Osteoblast (primary cell): ENCODE results near the gene SHISA7. TPM values are rescaled to one million over a fixed set of nuclear protein-coding genes. Genes with fewer than 3 reads are reported as not detected.

Experiments
- DNase-seq: peaks from one replicate; pipeline ENCODE4 v3.0.0; 2011; ENCODE audit warnings: low spot score, mixed read lengths; ENCODE audit not compliant: insufficient read length; ENCODE audit errors: missing footprints
- H2AFZ ChIP-seq: 2 replicates; pipeline ENCODE4 v1.6.0; 2011; ENCODE audit warnings: mild to moderate bottlenecking, low read length
- H3K27ac ChIP-seq: 2 replicates; pipeline ENCODE4 v1.5.1; 2011; ENCODE audit warnings: mild to moderate bottlenecking, low read depth, low read length, moderate library complexity
- H3K27me3 ChIP-seq: 2 replicates; pipeline ENCODE4 v1.6.0; 2012; ENCODE audit warnings: mild to moderate bottlenecking, control low read depth, inconsistent platforms, low read length, moderate library complexity; ENCODE audit not compliant: insufficient read depth
- H3K36me3 ChIP-seq: 2 replicates; pipeline ENCODE4 v1.5.1; 2011; ENCODE audit warnings: mild to moderate bottlenecking, low read length, control low read depth, moderate library complexity; ENCODE audit not compliant: insufficient read depth
- H3K4me1 ChIP-seq: 2 replicates; pipeline ENCODE4 v1.5.1; 2011; ENCODE audit warnings: mild to moderate bottlenecking, low read length, control low read depth, moderate library complexity; ENCODE audit not compliant: insufficient read depth
- H3K4me2 ChIP-seq: 2 replicates; pipeline ENCODE4 v1.6.0; 2011; ENCODE audit warnings: mild to moderate bottlenecking, low read length; ENCODE audit not compliant: insufficient read depth
- H3K4me3 ChIP-seq: fragments of 200-600 bp; sonication (generic); 3 replicates; pipeline ENCODE4 v1.5.1; 2012; ENCODE audit warnings: mild to moderate bottlenecking, low read length, inconsistent platforms; ENCODE audit not compliant: insufficient read depth
- H3K79me2 ChIP-seq: 2 replicates; pipeline ENCODE4 v1.6.0; 2012; ENCODE audit warnings: mild to moderate bottlenecking, low read length, control low read depth, inconsistent platforms; ENCODE audit not compliant: insufficient read depth
- H3K9me3 ChIP-seq: 2 replicates; pipeline ENCODE4 v1.5.1; 2011; ENCODE audit warnings: low read depth, low read length, control low read depth
- H4K20me1 ChIP-seq: 2 replicates; pipeline ENCODE4 v1.6.0; 2012; ENCODE audit warnings: mild to moderate bottlenecking, low read length, control low read depth; ENCODE audit not compliant: insufficient read depth
- total RNA-seq: library from RNA; depleted of rRNA; stranded (reverse); fragments of >200 nt; gene quantifications from 2 replicates; pipeline ENCODE4 v1.2.3, GENCODE V29; 2012
- TF ChIP-seq, protein P1 (sequence below): IDR thresholded peaks from 2 replicates; pipeline ENCODE4 v1.5.1; 2011; ENCODE audit warnings: mild to moderate bottlenecking, low read depth, low read length, moderate library complexity; ENCODE audit errors: extremely low read depth

The SHISA7 gene
- total RNA-seq, 1 donor, result not detected

DNA sequence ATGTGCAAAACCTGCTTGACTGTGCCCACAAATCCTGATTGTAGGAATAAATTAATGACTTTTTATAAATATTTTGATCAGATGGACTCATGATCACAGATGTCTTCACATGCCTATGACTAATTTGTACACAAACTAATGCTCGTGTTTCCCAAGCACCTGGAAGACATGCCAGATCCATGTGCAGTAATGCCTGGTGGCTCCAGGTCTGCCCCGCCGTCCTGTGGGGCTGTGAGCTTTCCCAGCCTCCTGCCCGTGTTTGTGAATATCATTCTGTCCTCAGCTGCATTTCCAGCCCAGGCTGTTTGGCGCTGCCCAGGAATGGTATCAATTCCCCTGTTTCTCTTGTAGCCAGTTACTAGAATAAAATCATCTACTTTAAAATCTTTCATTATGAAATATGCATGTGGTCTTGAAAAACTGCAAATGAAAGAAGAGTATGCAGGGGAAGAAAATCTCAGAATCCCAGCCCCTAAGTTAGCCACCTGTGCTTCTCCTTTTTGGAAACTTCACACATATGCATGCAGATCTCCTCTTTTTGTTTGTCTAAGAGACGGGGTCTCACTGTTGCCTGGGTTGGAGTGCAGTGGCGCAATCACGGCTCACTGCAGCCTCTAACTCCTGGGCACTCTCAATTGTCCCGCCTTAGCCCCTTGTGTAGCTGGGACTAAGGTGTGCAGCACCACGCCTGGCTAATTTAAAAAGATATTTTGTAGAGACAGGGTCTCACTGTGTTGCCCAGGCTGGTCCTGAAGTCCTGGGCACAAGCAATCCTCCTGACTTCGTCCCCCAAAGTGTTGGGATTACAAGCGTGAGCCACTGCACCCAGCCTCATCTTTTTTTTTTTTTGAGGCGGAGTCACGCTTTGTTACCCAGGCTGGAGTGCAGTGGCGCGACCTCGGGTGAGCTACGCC, 51.1 kb downstream of the SHISA7 start:
- Histone ChIP-seq H3K27ac (no peak overlapping the region), H3K9me3 (no peaks in the 10 kb centered on the region), H3K79me2 (peaks cover 43% of the 10 kb centered on the region), H4K20me1 (peaks cover 52% of the 10 kb centered on the region), H3K4me2 (no peak overlapping the region), H3K27me3 (no peaks in the 10 kb centered on the region), H2AFZ (no peak overlapping the region), H3K36me3 (peaks cover 52% of the 10 kb centered on the region), H3K4me1 (peaks cover 18% of the 10 kb centered on the region), H3K4me3 (no peak overlapping the region)
- peak; percentile 58 for DNase-seq
- TF ChIP-seq, protein P1, sequence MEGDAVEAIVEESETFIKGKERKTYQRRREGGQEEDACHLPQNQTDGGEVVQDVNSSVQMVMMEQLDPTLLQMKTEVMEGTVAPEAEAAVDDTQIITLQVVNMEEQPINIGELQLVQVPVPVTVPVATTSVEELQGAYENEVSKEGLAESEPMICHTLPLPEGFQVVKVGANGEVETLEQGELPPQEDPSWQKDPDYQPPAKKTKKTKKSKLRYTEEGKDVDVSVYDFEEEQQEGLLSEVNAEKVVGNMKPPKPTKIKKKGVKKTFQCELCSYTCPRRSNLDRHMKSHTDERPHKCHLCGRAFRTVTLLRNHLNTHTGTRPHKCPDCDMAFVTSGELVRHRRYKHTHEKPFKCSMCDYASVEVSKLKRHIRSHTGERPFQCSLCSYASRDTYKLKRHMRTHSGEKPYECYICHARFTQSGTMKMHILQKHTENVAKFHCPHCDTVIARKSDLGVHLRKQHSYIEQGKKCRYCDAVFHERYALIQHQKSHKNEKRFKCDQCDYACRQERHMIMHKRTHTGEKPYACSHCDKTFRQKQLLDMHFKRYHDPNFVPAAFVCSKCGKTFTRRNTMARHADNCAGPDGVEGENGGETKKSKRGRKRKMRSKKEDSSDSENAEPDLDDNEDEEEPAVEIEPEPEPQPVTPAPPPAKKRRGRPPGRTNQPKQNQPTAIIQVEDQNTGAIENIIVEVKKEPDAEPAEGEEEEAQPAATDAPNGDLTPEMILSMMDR, result no peak

DNA sequence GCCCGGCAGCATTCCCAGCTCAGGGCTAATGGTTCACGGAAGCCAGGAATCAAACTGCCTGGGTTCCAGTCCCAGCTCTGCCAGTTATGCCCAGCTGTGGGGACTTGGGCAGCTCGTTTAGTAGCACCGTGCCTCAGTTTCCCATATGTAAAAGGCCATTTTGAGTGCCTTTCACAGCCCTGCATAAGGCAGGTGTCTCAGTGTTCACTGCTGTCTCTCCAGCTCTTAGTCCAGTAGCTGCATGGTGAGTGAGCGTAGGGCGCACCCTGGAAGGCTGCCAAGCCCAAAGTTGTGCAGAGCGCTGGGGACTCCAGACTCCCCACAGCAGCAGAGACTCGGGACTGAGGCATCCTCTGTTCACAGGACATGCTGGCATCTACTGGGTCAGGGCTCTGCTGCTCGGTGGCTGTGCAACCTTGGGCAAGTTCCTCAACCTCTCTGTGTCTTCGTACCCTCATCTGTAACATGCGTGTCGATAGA, 51.9 kb downstream of the SHISA7 start:
- no peak overlapping the region for H3K4me2 ChIP-seq

DNA sequence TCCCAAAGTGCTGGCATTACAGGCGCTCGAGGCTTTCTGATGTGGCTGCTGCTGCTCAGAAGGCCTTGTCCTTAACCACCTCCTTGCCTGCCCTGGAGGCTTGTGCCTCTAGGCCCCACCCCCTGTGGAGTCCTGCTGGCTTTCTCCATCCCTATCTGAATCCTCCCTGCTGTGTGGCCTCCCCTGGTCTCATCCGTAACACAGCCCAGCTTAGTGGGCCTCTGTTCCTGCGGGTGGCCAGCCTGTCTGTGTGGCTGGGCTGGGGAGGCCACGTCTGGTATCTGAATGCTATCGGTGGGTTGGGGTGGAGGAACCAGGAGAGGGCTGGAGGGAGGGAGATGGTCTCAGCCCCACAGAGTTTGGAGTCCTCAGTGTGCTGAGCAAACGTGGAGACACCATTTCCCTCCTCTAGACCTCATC, 52.6 kb downstream of the SHISA7 start:
- H3K4me1 ChIP-seq, result peaks cover 22% of the 10 kb centered on the region
- H3K79me2 ChIP-seq, result peaks cover 56% of the 10 kb centered on the region
- H3K27me3 ChIP-seq, result no peaks in the 10 kb centered on the region
- H3K4me2 ChIP-seq, result no peak overlapping the region
- H3K27ac ChIP-seq, result no peak overlapping the region
- H3K9me3 ChIP-seq, result no peaks in the 10 kb centered on the region
- peaks cover 55% of the 10 kb centered on the region for H3K36me3 ChIP-seq
- TF ChIP-seq, protein P1, result no peak
- peaks cover 64% of the 10 kb centered on the region for H4K20me1 ChIP-seq
- peak; percentile 59 for DNase-seq
- H3K4me3 ChIP-seq, result no peak overlapping the region
- no peak overlapping the region for H2AFZ ChIP-seq

More for the DNA sequence above, 51.9 kb downstream of the SHISA7 start:
- H3K79me2 ChIP-seq, result peaks cover 51% of the 10 kb centered on the region
- TF ChIP-seq, protein P1, result no peak
- H3K36me3 ChIP-seq, result peaks cover 55% of the 10 kb centered on the region
- no peak overlapping the region for H3K4me3 ChIP-seq
- no peak overlapping the region for H3K27ac ChIP-seq
- H4K20me1 ChIP-seq, result peaks cover 60% of the 10 kb centered on the region
- peak; percentile 77 for DNase-seq
- peaks cover 22% of the 10 kb centered on the region for H3K4me1 ChIP-seq
- no peaks in the 10 kb centered on the region for H3K9me3 ChIP-seq
- H2AFZ ChIP-seq, result no peak overlapping the region
- no peaks in the 10 kb centered on the region for H3K27me3 ChIP-seq
